ENCODE data around the gene TRPM6.
A peak's percentile ranks its signal among the peaks of the same experiment; 100 is the strongest.
"Not testable (repeated sequence)": the region's sequence is repeated elsewhere in the genome, so short reads cannot be mapped to it uniquely, and the experiment has no call there.

The TRPM6 gene

DNA sequence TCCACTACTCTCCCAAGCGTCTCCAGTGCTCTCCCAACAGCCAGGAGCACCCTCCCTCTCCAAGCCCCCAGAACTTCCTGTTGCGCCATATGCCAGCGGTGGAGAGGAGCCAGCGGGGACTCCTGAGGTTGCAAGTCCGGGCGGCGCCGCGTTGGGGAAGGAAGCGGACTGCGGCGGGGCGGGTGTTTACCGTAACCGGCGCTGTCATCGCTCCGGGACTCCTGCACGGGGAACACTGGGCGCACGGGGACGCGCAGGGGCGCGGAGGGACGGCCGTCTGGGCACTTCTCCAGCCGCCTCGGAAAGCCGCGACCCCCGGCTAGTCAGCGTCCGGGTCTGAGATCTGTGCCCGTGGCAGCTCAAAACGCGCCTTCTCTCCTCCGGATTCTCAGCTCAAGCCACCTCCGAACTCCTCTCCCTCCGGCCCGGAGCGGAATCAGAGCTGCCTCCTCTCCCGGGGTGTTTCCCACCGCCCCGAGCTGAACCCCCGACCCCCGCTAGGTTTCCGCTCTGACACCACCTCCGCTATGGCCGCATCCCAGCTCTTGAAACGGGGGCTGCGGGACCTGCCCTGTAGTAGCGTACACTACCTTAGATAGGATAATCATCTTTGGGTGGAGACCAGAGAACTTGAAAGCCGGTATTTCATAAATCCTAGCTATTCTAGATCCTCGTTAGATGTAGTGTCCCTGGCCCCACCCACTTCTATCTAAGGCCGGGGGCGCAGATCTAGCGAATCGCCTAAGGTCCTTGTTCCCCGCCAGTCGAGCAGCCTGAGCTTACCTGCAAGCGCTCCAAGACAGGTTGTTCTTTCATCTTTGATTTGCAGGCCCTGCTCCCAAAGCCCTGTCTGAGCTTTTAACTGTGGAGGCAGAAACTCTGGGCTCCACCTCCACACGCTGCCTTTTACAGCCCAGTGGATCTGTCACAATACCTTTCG, at the start of gene TRPM6:
Gene TRPM6, minus strand, starts transcription at position 881 of the 940 bp plus-strand sequence. Its CDS starts 65 bp downstream, at position 816.
- DNase-seq, result peak; percentile 39

DNA sequence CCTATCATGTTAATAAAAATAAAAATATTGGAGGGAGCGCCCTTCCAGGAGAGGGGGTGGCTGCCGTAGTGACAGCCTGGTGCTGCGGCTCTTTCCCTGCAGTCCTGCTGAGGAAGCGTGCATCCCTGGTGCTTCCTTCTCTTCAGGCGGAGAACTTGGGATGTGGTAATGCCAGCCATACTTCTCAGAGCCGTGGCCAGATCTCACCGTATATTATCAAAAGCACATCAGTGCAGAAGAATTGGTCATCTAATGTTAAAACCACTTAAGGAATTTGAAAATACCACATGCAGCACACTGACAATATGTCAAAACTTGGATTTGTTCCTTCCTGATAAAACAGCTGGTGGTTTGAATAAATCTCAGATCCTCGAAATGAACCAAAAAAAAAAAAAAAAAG, 47.3 kb upstream of the TRPM6 start:
- DNase-seq, result no peak

- no peak for DNase-seq
Measured at GRCh38 chr9:74921737-74922136, 34.0 kb upstream of the TRPM6 start.

DNA sequence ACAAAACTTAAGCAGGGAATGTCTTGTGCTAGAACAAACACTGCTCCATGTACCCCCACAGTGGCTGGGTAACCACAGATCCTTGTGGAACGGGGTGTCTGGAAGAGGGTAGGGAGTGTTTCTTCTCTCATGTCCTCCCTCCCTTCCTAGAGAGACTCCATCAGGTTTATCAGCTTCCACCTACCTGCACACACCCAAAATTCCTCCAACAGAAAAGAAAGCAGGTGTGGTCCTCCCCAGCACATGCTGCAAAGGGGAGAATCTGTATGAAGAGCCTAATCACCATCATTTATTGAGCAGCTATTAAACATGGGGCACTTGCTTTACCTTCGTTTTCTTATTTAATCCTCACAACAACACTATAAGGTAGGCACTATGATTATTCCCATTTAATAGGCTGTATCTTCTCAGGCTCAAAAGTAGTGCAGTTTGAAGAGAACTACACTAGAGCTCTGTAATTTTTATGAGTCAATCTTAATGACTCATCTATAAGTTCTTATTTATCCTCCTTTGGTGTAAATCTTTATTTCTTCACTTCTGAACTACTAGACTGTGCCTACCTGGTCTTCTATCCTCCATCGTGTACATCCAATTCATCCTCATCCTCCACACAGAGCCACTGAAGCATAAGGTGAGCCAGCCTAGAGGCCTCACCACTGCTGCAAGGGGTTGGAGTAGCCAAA, 33.4 kb upstream of the TRPM6 start:
- DNase-seq, result no peak

GRCh38 chr9:74910036-74910435, 22.3 kb upstream of the TRPM6 start:
- DNase-seq, result no peak

- DNase-seq, result no peak
Measured at GRCh38 chr9:74908665-74909064, 20.9 kb upstream of the TRPM6 start.

GRCh38 chr9:74907085-74907484, 19.4 kb upstream of the TRPM6 start:
- DNase-seq, result no peak

DNA sequence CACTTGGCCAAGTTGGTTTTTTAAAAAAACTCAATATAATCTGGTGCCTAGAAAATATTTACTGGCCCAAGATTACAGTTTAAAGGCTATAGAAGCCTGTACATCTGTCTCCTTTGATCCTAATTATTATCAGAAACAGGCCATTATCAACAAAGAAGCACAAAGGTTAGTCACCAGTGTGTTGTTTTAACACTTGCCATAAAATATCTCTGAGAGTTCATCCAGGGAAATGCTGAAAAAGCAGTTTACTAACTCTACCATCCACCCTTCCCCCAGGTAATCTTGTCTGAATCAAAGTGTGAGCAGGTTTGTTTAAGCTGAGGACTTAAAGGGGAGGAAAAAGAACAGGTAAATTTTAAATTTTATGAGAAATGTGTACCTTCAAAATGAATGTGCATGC, 13.3 kb upstream of the TRPM6 start:
- no peak for DNase-seq

DNA sequence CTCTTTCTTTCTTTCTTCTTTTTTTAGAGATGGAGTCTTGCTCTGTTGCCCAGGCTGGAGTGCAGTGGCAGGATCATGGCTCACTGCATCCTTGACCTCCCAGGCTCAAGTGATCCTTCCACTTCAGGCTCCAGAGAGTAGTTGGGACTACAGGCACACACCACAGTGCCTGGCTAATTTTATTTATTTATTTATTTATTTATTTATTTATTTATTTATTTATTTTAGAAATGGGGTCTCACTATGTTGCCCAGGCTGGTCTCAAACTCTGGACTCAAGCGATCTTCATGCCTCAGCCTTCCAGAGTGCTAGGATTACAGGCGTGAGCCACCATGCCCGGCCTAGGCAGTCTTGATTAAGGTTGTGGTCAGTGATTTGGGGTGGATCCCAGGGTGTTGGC, 728 bp upstream of the TRPM6 start:
- DNase-seq, result not testable (repeated sequence)

GRCh38 chr9:74887981-74888370, 255 bp upstream of the TRPM6 start:
- no peak for DNase-seq

GRCh38 chr9:74876382-74876949, 11.3 kb downstream of the TRPM6 start:
- DNase-seq, result no peak

DNA sequence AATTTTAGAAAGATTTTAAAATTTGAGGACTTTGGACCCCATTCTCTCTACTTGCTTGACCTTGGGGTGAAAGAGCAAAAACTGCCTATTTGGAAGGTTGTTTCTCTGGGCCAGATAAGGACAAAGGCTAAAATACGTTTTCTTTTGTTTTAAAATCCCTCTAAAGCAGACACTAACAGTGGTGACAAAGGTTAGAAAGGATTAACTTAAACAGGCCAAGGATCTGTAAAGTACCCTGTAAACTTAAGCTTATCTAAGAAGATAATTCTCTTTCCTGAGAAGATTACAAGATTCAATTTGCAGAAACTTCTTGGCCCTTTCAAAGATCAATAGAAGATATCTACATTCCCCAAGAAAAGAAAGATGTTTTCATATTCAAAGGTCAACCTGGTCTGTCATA, 12.1 kb downstream of the TRPM6 start:
- no peak for DNase-seq

- DNase-seq, result no peak
Measured at GRCh38 chr9:74874220-74874619, 13.5 kb downstream of the TRPM6 start.

- no peak for DNase-seq
Measured at GRCh38 chr9:74872619-74873233, 15.0 kb downstream of the TRPM6 start.

GRCh38 chr9:74867483-74867882, 20.2 kb downstream of the TRPM6 start:
- DNase-seq, result no peak

DNA sequence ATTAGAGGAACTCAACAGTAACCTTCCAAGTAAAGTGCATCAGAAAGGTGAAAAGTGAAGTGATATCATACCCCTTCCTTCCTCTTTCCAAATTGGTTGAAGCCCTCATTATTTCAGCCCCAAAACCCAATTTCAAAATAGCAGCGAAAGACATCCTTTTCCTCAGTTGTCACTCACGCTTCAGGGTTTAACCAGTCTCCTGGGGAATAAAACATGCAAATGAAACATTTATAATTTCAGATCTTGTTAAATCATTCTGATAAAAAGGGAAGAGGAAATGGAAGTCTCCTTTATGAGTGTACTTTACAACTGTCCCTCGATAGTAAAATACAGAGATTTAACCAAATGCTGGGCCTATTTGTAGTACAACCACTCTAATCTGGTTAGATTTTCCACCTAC, 22.5 kb downstream of the TRPM6 start:
- no peak for DNase-seq

GRCh38 chr9:74861773-74862474, 25.8 kb downstream of the TRPM6 start:
- DNase-seq, result no peak

DNA sequence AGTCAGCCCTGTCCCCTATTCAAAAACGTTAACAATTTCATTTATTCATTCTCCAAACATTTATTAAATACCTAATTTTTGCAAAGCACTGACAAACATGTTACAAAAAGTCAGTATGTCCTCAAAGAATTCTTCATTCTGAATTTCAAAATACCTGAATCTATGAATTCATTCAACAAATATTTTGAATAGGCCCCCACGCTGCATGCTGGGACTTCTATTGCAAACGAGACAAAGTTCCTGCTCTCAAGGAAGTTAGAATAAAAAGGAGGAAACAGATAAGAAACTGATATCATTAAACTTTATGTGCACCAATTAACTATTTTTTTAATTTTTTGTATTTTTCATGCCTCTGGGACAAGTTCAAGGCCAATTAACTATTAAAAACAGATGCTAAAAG, 26.6 kb downstream of the TRPM6 start:
- DNase-seq, result no peak

DNA sequence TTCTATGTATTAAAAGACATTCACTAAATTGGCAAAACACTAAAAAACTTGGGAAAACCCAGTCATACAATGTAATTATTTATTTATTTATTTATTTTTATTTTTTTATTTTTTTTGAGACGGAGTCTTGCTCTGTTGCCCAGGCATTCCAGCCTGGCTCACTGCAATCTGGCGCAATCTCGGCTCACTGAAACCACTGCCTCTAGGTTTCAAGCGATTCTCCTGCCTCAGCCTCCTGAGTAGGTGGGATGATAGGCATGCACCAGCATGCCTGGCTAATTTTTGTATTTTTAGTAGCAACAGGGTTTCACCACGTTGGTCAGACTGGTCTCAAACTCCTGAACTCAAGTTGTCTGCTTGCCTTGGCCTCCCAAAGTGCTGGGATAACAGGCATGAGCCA, 27.5 kb downstream of the TRPM6 start:
- not testable (repeated sequence) for DNase-seq

DNA sequence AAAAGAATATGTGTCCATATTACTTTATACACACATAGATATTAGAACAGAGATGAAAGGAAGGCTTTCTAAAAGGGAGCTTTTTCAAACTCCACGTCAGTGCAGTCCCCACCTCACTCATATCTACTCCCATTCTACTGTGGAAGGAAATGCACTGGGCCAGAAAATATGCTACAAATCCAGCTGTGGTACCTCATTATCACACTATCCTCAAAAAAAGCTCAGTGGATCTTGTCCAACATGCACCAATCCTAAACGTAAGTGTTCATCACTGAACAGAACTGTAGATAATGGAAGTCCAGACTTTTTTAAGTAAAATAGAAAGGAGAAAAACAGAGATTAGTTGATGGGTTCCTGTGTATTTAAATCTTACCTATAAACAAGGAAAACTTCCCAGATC, 27.9 kb downstream of the TRPM6 start:
- DNase-seq, result no peak

DNA sequence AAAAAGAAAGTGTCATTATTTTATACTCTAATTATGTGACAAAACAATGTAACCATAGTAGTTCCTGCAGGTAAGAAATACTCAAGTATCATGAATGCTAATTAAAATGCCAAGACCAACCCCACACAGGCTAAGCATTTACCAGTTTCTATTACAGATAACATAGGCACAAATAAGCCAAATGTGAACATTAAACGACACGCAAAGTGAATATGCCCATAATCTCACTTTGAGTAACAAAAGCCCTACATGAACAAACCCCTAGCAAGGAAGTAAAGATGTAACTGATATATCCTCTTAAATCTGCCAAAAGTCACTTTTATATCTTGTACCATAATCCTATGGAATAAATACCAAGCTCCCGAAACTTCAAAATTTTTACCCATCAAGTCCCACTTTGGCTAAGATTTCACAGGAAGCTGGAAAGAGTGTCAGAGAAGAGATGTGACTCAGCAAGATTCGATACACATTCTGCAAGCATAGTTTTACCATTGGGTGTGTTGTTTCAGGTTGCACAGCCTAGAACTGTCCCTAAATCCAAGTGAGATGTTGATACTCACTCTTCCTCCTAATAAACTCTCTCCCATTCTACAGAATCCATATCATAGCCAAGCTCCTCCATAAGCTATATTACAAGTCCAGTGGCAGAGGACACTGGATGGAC, 28.8 kb downstream of the TRPM6 start:
- no peak for DNase-seq

DNA sequence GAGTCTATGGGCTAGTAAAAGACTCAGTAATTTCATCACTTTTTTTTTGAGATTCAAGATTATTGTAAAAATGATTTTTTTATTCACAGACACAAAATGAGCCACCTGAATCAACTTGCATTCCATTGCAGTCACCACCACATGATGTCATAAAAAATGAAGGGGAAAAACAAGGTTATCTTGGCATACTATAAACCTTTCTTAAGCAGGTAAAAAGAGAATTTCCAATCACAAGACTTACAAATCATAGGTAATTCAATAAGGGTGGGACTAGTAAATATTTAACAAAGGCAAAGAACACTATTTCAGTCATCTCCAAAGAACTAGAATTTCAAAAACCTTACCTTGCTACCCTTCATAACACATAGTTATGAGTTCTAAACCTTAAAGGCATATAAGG, 30.7 kb downstream of the TRPM6 start:
- no peak for DNase-seq

Measured in NCI-H1048 (cell line).